GM19397 (cell line): Measurements from ENCODE around the gene UVRAG.
"Not testable (repeated sequence)": the region's sequence is repeated elsewhere in the genome, so short reads cannot be mapped to it uniquely, and the experiment has no call there.

Source experiments
- ATAC-seq: cut with Tn5 transposase; IDR thresholded peaks from one replicate; pipeline ENCODE4 v1.9.1; 2021; ENCODE audit warnings: mild to moderate bottlenecking, moderate library complexity; ENCODE audit not compliant: unreplicated experiment

Gene UVRAG

GRCh38 chr11:75873417-75874221, 58.6 kb downstream of the UVRAG start:
- ATAC-seq: peak; percentile 77

- no peak for ATAC-seq
Observed at GRCh38 chr11:75874684-75875341, 59.8 kb downstream of the UVRAG start.

GRCh38 chr11:75877327-75877726, 62.3 kb downstream of the UVRAG start:
- ATAC-seq: not testable (repeated sequence)

GRCh38 chr11:75877931-75878330, 62.9 kb downstream of the UVRAG start:
- not testable (repeated sequence) for ATAC-seq

GRCh38 chr11:75878933-75879332, 63.9 kb downstream of the UVRAG start:
- no peak for ATAC-seq

GRCh38 chr11:75879737-75880136, 64.7 kb downstream of the UVRAG start:
- no peak for ATAC-seq

GRCh38 chr11:75880343-75880742, 65.3 kb downstream of the UVRAG start:
- not testable (repeated sequence) for ATAC-seq

- no peak for ATAC-seq
Observed at GRCh38 chr11:75884321-75884720, 69.3 kb downstream of the UVRAG start.

- ATAC-seq: no peak
Observed at GRCh38 chr11:75888416-75888815, 73.4 kb downstream of the UVRAG start.

GRCh38 chr11:75891947-75892739, 77.1 kb downstream of the UVRAG start:
- no peak for ATAC-seq

- no peak for ATAC-seq
Observed at GRCh38 chr11:75893251-75893650, 78.2 kb downstream of the UVRAG start.

GRCh38 chr11:75894036-75894585, 79.1 kb downstream of the UVRAG start:
- no peak for ATAC-seq

- no peak for ATAC-seq
Observed at GRCh38 chr11:75896843-75897419, 81.9 kb downstream of the UVRAG start.

- no peak for ATAC-seq
Observed at GRCh38 chr11:75898871-75899270, 83.9 kb downstream of the UVRAG start.

GRCh38 chr11:75899806-75900205, 84.8 kb downstream of the UVRAG start:
- ATAC-seq: no peak

- ATAC-seq: no peak
Observed at GRCh38 chr11:75900848-75901247, 85.8 kb downstream of the UVRAG start.

- no peak for ATAC-seq
Observed at GRCh38 chr11:75902631-75903030, 87.6 kb downstream of the UVRAG start.

GRCh38 chr11:75903276-75903675, 88.3 kb downstream of the UVRAG start:
- no peak for ATAC-seq

GRCh38 chr11:75905434-75905833, 90.4 kb downstream of the UVRAG start:
- no peak for ATAC-seq

GRCh38 chr11:75907906-75908527, 93.0 kb downstream of the UVRAG start:
- no peak for ATAC-seq
